GM12875 (cell line): ENCODE measurements around the gene NCOA1.
"Not testable (repeated sequence)": the region's sequence is repeated elsewhere in the genome, so short reads cannot be mapped to it uniquely, and the experiment has no call there.

Experiments used
- H3K4me3 ChIP-seq: one replicate; pipeline ENCODE4 v1.5.1; 2011; ENCODE audit warnings: low read depth, low read length, control low read depth
- TF ChIP-seq, protein P1 (sequence below): IDR thresholded peaks from 2 replicates; pipeline ENCODE4 v1.5.1; 2011; ENCODE audit warnings: low read depth, mild to moderate bottlenecking, control low read depth, inconsistent platforms, low read length, moderate library complexity, borderline replicate concordance; ENCODE audit not compliant: insufficient read depth

The NCOA1 gene

DNA sequence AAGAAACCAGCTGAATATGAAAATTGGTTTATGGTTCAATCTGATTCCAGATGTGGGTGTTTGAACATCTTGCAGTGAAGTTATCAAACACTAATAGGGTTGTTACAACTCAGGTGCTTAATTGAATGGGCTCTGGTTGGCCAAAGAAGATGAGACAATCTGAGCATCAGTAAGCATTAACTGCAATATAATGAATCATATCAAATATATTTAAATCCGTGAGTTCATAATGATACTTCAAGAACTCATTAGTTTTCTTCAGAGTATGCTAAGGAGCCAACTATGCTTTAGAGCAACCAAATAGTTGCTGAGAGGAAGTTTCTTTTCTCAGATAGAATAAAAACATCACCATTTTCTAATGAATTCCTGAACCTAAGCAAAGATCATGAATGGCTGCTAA lies 79.2 kb downstream of the NCOA1 start:
- H3K4me3 ChIP-seq = no peak overlapping the region
- TF ChIP-seq, protein P1, sequence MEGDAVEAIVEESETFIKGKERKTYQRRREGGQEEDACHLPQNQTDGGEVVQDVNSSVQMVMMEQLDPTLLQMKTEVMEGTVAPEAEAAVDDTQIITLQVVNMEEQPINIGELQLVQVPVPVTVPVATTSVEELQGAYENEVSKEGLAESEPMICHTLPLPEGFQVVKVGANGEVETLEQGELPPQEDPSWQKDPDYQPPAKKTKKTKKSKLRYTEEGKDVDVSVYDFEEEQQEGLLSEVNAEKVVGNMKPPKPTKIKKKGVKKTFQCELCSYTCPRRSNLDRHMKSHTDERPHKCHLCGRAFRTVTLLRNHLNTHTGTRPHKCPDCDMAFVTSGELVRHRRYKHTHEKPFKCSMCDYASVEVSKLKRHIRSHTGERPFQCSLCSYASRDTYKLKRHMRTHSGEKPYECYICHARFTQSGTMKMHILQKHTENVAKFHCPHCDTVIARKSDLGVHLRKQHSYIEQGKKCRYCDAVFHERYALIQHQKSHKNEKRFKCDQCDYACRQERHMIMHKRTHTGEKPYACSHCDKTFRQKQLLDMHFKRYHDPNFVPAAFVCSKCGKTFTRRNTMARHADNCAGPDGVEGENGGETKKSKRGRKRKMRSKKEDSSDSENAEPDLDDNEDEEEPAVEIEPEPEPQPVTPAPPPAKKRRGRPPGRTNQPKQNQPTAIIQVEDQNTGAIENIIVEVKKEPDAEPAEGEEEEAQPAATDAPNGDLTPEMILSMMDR = no peak

DNA sequence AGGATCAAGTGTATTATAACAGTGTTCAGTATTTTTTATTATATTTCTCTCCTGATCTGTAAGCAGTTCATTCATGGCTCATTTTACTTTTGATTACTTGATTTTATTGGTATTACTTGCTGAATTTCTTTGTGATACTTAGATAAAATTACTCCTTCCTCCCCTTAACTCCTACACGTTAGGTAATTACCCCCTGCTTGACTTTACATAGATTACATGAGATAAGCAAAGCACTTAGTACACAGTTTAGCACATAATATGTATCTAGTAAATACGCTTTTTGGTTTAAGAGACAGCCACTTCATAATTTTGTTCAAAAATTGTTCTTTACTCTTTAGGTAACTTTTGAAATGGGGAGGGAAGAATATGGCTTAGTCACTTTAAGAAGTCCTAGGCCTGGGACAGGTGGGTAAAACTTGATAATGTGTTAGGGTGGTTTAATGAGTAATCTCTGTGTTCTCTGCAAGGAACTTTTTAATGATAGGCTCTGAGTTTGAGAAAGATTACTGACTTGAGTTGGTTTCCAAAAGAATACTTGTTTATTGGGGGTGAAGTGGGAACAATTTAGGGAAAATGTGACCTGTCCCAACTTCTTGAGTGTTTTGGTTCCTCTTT lies 80.9 kb downstream of the NCOA1 start:
- TF ChIP-seq, protein P1 = no peak
- H3K4me3 ChIP-seq = no peak overlapping the region

DNA sequence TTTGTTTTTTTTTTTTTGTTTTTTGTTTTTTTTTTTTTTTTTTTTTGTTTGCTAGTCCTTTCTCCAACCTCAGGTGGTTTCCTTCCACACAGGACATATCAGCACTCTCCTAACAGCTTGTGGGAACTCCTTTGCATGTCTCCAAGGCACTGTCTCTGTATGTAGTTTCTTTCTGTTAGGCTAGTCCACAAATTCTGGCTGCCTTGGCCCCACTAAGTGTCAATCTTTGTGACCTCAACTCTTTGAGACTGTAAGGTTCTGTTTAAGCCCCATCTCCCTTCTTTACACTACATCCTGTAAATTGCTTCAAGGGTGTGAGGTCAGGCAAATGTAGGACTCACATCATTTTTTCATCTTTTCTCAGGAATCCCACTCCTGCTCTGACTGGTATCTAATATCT lies 85.1 kb downstream of the NCOA1 start:
- TF ChIP-seq, protein P1 = no peak
- no peak overlapping the region for H3K4me3 ChIP-seq

DNA sequence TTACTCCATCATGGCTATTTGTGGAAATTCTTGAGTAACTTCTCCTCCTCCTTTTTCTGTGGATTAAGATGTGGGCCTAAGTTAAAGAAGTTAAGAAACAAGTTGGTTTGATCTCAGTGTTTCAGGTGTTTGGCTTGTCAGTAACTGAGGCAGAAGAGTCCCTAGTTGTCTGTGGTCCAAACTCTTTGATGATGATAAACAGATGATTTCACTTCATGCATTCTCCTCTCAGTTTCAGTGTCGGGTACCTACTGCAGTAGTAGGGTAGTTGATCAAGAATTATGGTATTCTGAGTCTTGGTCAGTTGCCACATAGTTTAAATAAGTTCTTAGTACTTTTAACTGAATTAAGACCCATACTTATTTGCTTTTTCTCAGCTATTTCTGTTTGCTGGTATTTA lies 85.6 kb downstream of the NCOA1 start:
- no peak overlapping the region for H3K4me3 ChIP-seq
- TF ChIP-seq, protein P1 = no peak

DNA sequence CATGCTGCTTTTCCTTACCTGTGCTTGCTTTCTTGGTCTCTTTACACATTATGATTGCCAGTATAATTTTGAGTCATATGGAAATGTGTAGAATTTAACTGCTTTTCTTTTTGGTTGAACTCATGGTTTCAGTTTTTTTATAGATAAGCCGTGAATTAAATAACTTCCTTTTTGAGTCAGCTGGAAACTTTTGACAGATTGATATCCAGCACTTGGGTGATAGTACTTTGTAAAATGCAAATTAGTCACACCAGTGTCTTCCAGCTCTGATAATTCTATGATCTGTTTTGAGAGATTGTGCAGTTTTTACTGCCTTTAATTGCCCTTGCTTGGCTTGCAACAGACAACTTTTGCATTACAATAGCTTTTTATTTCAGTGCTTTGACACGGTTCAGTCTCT lies 86.4 kb downstream of the NCOA1 start:
- TF ChIP-seq, protein P1 = no peak
- H3K4me3 ChIP-seq = no peak overlapping the region

DNA sequence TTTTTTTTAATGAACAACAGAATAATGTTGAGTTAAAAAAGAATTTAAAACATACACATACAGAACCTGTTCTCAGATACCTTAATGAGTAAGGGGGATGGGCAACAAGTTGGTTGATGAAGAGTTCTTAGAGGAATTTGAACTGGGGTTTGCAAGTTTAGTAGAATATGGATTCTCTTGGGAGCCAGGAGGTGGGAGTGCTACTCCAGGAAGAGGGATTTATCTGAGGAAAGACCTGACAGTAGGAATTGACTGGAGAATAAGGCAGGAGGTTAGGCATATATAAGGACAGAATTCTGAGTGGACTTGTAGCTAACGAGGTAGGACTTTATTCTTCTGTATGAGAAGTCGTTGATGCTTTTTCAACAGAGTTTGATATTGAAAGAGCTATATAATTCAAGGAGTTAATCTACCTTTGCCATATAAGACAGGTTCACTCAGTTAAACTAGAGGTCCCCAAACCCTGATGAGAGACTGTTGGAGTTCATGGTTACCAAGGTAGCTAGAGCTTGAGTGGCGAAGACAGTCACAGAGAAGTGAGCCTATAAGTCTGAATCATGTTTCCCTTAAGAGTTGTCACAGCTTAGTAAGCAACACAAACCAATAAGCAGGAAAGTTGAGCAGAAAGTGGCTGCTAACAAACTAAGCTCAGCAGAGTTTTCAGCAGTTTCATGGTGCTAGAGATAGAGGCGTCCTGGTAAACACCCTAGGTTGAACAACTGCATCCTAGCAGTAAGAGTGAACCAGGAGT lies 88.2 kb downstream of the NCOA1 start:
- TF ChIP-seq, protein P1 = no peak
- no peak overlapping the region for H3K4me3 ChIP-seq

DNA sequence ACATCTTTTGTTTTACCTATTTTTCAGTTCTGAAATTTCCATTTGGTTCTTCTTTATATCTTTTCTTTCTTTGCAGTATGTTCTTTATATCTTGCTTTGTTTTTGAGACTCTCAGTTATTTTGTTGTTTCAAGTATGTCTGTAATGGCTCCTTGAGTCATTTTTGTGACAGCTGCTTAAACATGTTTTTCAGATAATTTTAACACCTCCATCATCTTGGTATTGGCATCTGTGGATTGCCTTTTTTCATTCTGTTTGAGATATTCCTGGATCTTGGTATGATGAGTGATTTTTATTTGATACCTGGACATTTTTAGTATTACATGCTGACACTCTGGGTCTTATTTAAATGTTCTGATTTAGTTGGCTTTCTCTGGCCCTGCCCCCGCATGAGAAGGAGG lies 89.5 kb downstream of the NCOA1 start:
- H3K4me3 ChIP-seq = no peak overlapping the region
- TF ChIP-seq, protein P1 = no peak

DNA sequence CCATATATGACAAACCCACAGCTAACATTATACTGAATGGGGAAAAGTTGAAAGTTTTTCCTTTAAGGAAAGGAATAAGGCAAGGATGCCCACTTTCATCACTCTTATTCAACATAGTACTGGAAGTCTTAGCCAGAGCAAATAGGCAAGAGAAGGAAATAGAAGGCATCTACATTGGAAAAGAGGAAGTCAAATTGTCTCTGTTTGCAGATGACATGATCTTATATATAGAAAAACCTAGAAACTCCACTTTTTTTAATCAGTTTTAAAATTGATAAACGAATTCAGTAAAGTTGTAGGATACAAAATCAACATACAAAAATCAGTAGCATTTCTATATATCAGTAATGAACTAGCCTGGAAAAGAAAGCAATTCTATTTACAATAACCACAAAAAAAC lies 90.9 kb downstream of the NCOA1 start:
- not testable (repeated sequence) for H3K4me3 ChIP-seq
